HepG2 (cell line): ENCODE data around the gene RBPJ. TPM values are rescaled to one million over a fixed set of nuclear protein-coding genes. Genes with fewer than 3 reads are reported as not detected.

Experiments used
- ATAC-seq: fragments of 200-7000 bp; cut with Tn5 transposase; 3 replicates; pipeline ENCODE4 v1.9.1; 2020; ENCODE audit warnings: mild to moderate bottlenecking, moderate library complexity
- BruUV-seq: library from RNA; stranded (reverse); fragments of 400-500 nt; replicated peaks from 2 replicates; lab custom pipeline; 2021; lab: Mats Ljungman, UMichigan
- CTCF ChIA-PET: fragments of 300-600 bp; formaldehyde crosslinking; extraction: SDS; loops from one replicate; lab custom pipeline; 2021; ENCODE audit warnings: low total read pairs, inconsistent platforms, low intra/inter-chr PET ratio; lab: Yijun Ruan, JAX
- POLR2A ChIA-PET: fragments of 350-600 bp; sonication (Branson Sonifier 250); formaldehyde crosslinking; loops from one replicate; lab custom pipeline; 2020; ENCODE audit warnings: antibody characterized with exemption, inconsistent platforms; lab: Yijun Ruan, JAX
- DNase-seq: peaks from one replicate; pipeline ENCODE4 v3.0.0-alpha.2; 2015; ENCODE audit warnings: low spot score
- FAIRE-seq: peaks from 3 replicates; lab custom pipeline; 2011; peaks lifted over from hg19 to GRCh38; lab: Jason Lieb, UNC
- H2AFZ ChIP-seq: one replicate; pipeline ENCODE4 v1.6.1; 2011; ENCODE audit warnings: low read length, inconsistent platforms
- H3K27ac ChIP-seq: fragments of 300-600 bp; 3 replicates; pipeline ENCODE4 v1.8.0; 2011; ENCODE audit warnings: mixed run types, mild to moderate bottlenecking, mixed read lengths, low read length, inconsistent platforms; ENCODE audit not compliant: insufficient read depth; ENCODE audit errors: extremely low read length
- H3K27me3 ChIP-seq, 2 experiments: fragments of 200-600 bp in 1 of 2; 2 replicates in 1 of 2; 3 replicates in 1 of 2; pipeline versions ENCODE4 v1.6.0 to v1.8.0; 2011; ENCODE audit warnings: low read length in 2 of 2, mild to moderate bottlenecking in 2 of 2, moderate library complexity in 2 of 2, inconsistent platforms in 1 of 2; ENCODE audit not compliant: insufficient read depth in 2 of 2, control insufficient read depth in 1 of 2
- H3K36me3 ChIP-seq, 2 experiments: fragments of 200-600 bp in 1 of 2; replicated peaks in 1 of 2; 2 replicates in 1 of 2; 3 replicates in 1 of 2; pipeline versions ENCODE4 v1.5.1 to v1.8.0; 2011; ENCODE audit warnings: low read length in 2 of 2, inconsistent platforms in 1 of 2; ENCODE audit not compliant: insufficient read depth in 2 of 2, control insufficient read depth in 1 of 2
- H3K4me1 ChIP-seq: 2 replicates; pipeline ENCODE4 v1.5.1; 2012; ENCODE audit warnings: low read length, inconsistent platforms; ENCODE audit not compliant: insufficient read depth
- H3K4me2 ChIP-seq: 2 replicates; pipeline ENCODE4 v1.6.0; 2011; ENCODE audit warnings: low read depth, low read length, inconsistent platforms
- H3K4me3 ChIP-seq, 3 experiments: fragments of 200-600 bp in 1 of 3; sonication (generic), shearing (Covaris generic) in 1 of 3; replicated peaks in 1 of 3; 2 replicates each; pipeline ENCODE4 v1.5.1; 2011 to 2016; ENCODE audit warnings: low read length in 3 of 3, inconsistent platforms in 2 of 3, low read depth in 2 of 3, mild to moderate bottlenecking in 2 of 3, control low read depth in 1 of 3, mixed read lengths in 1 of 3; ENCODE audit not compliant: insufficient read depth in 1 of 3
- H3K79me2 ChIP-seq: one replicate; pipeline ENCODE4 v1.6.1; 2011; ENCODE audit warnings: low read length, inconsistent platforms; ENCODE audit not compliant: insufficient read depth
- H3K9ac ChIP-seq: 2 replicates; pipeline ENCODE4 v1.6.0; 2011; ENCODE audit warnings: mild to moderate bottlenecking, low read depth, low read length, inconsistent platforms; ENCODE audit not compliant: insufficient read depth
- H3K9me3 ChIP-seq: 2 replicates; pipeline ENCODE4 v1.5.1; 2012; ENCODE audit warnings: mild to moderate bottlenecking, low read length
- H4K20me1 ChIP-seq: 2 replicates; pipeline ENCODE4 v1.6.0; 2011; ENCODE audit warnings: inconsistent platforms, mild to moderate bottlenecking, low read length, moderate library complexity; ENCODE audit not compliant: insufficient read depth
- CBX1 ChIP-seq: IDR thresholded peaks from one replicate; pipeline ENCODE4 v1.6.1; 2016; ENCODE audit warnings: antibody characterized with exemption, low read depth
- CBX5 ChIP-seq: sonication (generic); formaldehyde crosslinking; IDR thresholded peaks from 2 replicates; pipeline ENCODE4 v1.4.0; 2020; ENCODE audit warnings: missing genetic modification reagents, borderline replicate concordance
- ERF ChIP-seq: IDR thresholded peaks from 2 replicates; pipeline ENCODE4 v1.6.1; 2018; ENCODE audit warnings: missing biosample characterization, missing genetic modification reagents
- GATAD2A ChIP-seq: IDR thresholded peaks from 2 replicates; pipeline ENCODE4 v1.6.1; 2016
- GLI4 ChIP-seq: sonication (generic); formaldehyde crosslinking; IDR thresholded peaks from 2 replicates; pipeline ENCODE4 v1.5.1; 2020; ENCODE audit warnings: missing genetic modification reagents, mild to moderate bottlenecking, moderate library complexity, borderline replicate concordance
- GTF2F1 ChIP-seq: fragments of 150-350 bp; IDR thresholded peaks from 2 replicates; pipeline ENCODE4 v1.6.1; 2014; ENCODE audit warnings: low read length
- HCFC1 ChIP-seq: fragments of 150-350 bp; IDR thresholded peaks from 2 replicates; pipeline ENCODE4 v1.6.1; 2014; ENCODE audit warnings: low read depth, low read length
- JUND ChIP-seq: sonication (generic); formaldehyde crosslinking; IDR thresholded peaks from 2 replicates; pipeline ENCODE4 v1.8.0; 2022; ENCODE audit warnings: mild to moderate bottlenecking, missing genetic modification reagents
- MAFK ChIP-seq, 2 experiments: IDR thresholded peaks in 1 of 2; conservative IDR thresholded peaks in 1 of 2; 2 replicates each; pipeline ENCODE4 v1.6.1; 2011; ENCODE audit warnings: improper control_type of control experiment in 2 of 2, low read length in 2 of 2
- MIER3 ChIP-seq: IDR thresholded peaks from 2 replicates; pipeline ENCODE4 v1.6.1; 2016; ENCODE audit warnings: missing compliant biosample characterization, borderline replicate concordance
- NKX3-1 ChIP-seq: sonication (generic); formaldehyde crosslinking; IDR thresholded peaks from 2 replicates; pipeline ENCODE4 v1.5.0; 2020; ENCODE audit warnings: missing genetic modification reagents
- RAD51 ChIP-seq: fragments of 450-650 bp; IDR thresholded peaks from 2 replicates; pipeline ENCODE4 v1.6.1; 2016; ENCODE audit warnings: borderline replicate concordance
- ZFP36L2 ChIP-seq: sonication (generic); formaldehyde crosslinking; IDR thresholded peaks from 2 replicates; pipeline ENCODE4 v1.4.0; 2020; ENCODE audit warnings: missing genetic modification reagents
- ZKSCAN1 ChIP-seq: fragments of 150-350 bp; IDR thresholded peaks from 2 replicates; pipeline ENCODE4 v1.6.1; 2014; ENCODE audit warnings: low read length
- ZMAT3 ChIP-seq: sonication (generic); formaldehyde crosslinking; conservative IDR thresholded peaks from 2 replicates; pipeline ENCODE4 v1.7.0; 2021; ENCODE audit warnings: missing genetic modification reagents
- ZNF121 ChIP-seq: sonication (generic); formaldehyde crosslinking; IDR thresholded peaks from 2 replicates; pipeline ENCODE4 v1.5.0; 2020; ENCODE audit warnings: mild to moderate bottlenecking, missing genetic modification reagents
- ZNF264 ChIP-seq: sonication (generic); formaldehyde crosslinking; IDR thresholded peaks from 2 replicates; pipeline ENCODE4 v1.4.0; 2020; ENCODE audit warnings: missing genetic modification reagents
- ZNF275 ChIP-seq: sonication (generic); formaldehyde crosslinking; IDR thresholded peaks from 2 replicates; pipeline ENCODE4 v1.8.0; 2022; ENCODE audit warnings: missing genetic modification reagents, mild to moderate bottlenecking, inconsistent platforms, borderline replicate concordance
- ZNF564 ChIP-seq: sonication (generic); formaldehyde crosslinking; IDR thresholded peaks from 2 replicates; pipeline ENCODE4 v1.8.1; 2023; ENCODE audit warnings: mild to moderate bottlenecking, missing genetic modification reagents
- ZNF652 ChIP-seq: IDR thresholded peaks from 2 replicates; pipeline ENCODE4 v1.6.1; 2016; ENCODE audit warnings: low read depth, borderline replicate concordance
- ZNF790 ChIP-seq: sonication (generic); formaldehyde crosslinking; IDR thresholded peaks from 2 replicates; pipeline ENCODE4 v1.8.0; 2022; ENCODE audit warnings: missing genetic modification reagents, mild to moderate bottlenecking, borderline replicate concordance
- ZNF841 ChIP-seq: sonication (generic); formaldehyde crosslinking; IDR thresholded peaks from 2 replicates; pipeline ENCODE4 v1.8.1; 2023; ENCODE audit warnings: missing genetic modification reagents, borderline replicate concordance
- ZSCAN30 ChIP-seq: sonication (generic); formaldehyde crosslinking; IDR thresholded peaks from 2 replicates; pipeline ENCODE4 v1.5.0; 2020; ENCODE audit warnings: mild to moderate bottlenecking, missing genetic modification reagents
- WGBS: methylation state at CpG from one replicate; pipeline ENCODE4 v1.1.6; 2017; ENCODE audit warnings: low lambda C conversion rate; 5-methylcytosine and 5-hydroxymethylcytosine counted together
- in situ Hi-C: cut with HindIII; loops from 2 replicates; pipeline ENCODE4 v1.10.0; 2017; ENCODE audit warnings: low pct_unique_long_range_greater_than_20kb; ENCODE audit not compliant: extremely low pct_ligation_motif_present
- intact Hi-C: fragments of 100-400 bp; cut with micrococcal nuclease; formaldehyde crosslinking; loops from one replicate; pipeline ENCODE4 v1.10.0; 2022; ENCODE audit not compliant: unreplicated experiment
- polyA plus RNA-seq, 8 experiments: library from polyadenylated mRNA; depleted of rRNA in 3 of 8; stranded (reverse) in 7 of 8; unstranded in 1 of 8; fragments of >200 nt; fragmentation: Illumina TruSeq in 4 of 8; extraction: Trizol in 4 of 8; gene quantifications; 2 replicates each; pipeline versions ENCODE4 v1.2.1 to v1.2.3, GENCODE V29; 2011 to 2016; ENCODE audit warnings: low read depth in 4 of 8, missing spikeins in 1 of 8, mixed read lengths in 1 of 8; ENCODE audit not compliant: insufficient read depth in 1 of 8
- total RNA-seq, 5 experiments: library from RNA; depleted of rRNA; stranded (reverse); fragments of >200 nt; fragmentation: Illumina TruSeq; extraction: Trizol; gene quantifications; 2 replicates each; pipeline ENCODE4 v1.2.3, GENCODE V29; 2016; ENCODE audit warnings: low read depth in 1 of 5

The RBPJ gene
- total and polyA plus RNA-seq, 2 of the 13 experiments (the other 11 are each of a cell fraction or from before 2014, with no cell fraction given): 25.9 to 33.2 TPM

DNA sequence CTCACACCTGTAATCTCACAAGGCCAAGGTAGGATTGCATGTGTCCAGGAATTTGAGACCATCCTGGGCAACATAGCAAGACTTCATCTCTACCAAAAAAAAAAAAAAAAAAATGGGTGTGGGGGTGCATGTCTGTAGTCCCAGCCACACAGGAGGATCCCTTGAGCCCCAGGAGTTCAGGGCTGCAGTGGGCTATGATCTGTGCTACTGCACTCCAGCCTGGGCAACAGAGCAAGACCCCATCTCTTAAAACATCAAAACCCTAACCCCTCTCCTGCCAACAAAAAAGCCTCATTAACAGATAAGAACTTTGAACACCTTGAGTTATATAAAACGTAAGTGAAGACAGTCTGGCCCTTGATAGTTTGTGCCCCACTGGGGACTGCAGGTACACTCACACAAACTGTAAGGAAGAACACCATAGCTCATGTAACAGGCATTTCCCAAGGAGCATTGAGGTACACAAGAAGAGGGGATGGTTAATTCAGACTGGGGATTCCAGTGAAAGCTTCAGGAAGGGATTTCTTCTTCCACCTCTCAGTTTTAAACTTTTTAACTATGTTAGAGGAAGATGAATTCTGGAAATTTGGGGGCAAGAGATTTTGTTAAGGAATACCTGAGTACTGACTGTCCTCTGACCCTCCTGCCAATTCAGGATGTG, 34.7 kb downstream of the RBPJ start:
- Histone ChIP-seq H4K20me1 (peaks cover 52% of the 10 kb centered on the region), H3K27ac (no peak overlapping the region), H3K36me3 (no peaks in the 10 kb centered on the region), H3K27me3 (no peaks in the 10 kb centered on the region)
- no peak for ATAC-seq
- no peak for FAIRE-seq
- POLR2A ChIA-PET: no interaction called here
- BruUV-seq: no TSS peak
- in situ Hi-C loops (no loop called here), intact Hi-C loops (no loop called here)
- no peak for DNase-seq
- TF ChIP-seq HCFC1: no peak
- no peak for TF ChIP-seq ERF (CRISPR knock-in tag)
- no peak for TF ChIP-seq NKX3-1 (CRISPR knock-in tag)
- no peak for TF ChIP-seq ZMAT3 (CRISPR knock-in tag)
- TF ChIP-seq GATAD2A (CRISPR knock-in tag): no peak
- TF ChIP-seq ZNF841 (CRISPR knock-in tag): no peak
- no peak for TF ChIP-seq ZNF264
- TF ChIP-seq ZNF121 (CRISPR knock-in tag): peak; percentile 85
- TF ChIP-seq, all 625 proteins: peak for 1
- Histone ChIP-seq H3K4me3 (no peak overlapping the region), H3K4me2 (no peak overlapping the region), H3K9me3 (no peaks in the 10 kb centered on the region), H3K9ac (no peak overlapping the region), H2AFZ (no peak overlapping the region), H3K79me2 (peaks cover 83% of the 10 kb centered on the region), H3K4me1 (peaks cover 31% of the 10 kb centered on the region)
- CTCF ChIA-PET: no interaction called here
- whole genome bisulfite sequencing: 90% methylated on average over 1 of the region's 1 CpG

- Histone ChIP-seq H3K27me3 (no peaks in the 10 kb centered on the region), H3K79me2 (peaks cover 80% of the 10 kb centered on the region), H4K20me1 (peaks cover 49% of the 10 kb centered on the region), H3K4me3 (no peak overlapping the region), H3K9ac (no peak overlapping the region), H2AFZ (no peak overlapping the region), H3K4me1 (peaks cover 30% of the 10 kb centered on the region), H3K4me2 (no peak overlapping the region), H3K36me3 (no peaks in the 10 kb centered on the region), H3K9me3 (no peaks in the 10 kb centered on the region), H3K27ac (no peak overlapping the region)
- WGBS: 82% methylated on average over 2 of the region's 2 CpGs
- no TSS peak for BruUV-seq
- in situ Hi-C loops: no loop called here
- DNase-seq (no peak), ATAC-seq (peak; percentile 41), FAIRE-seq (no peak)
- intact Hi-C loops: no loop called here
- CTCF ChIA-PET: no interaction called here
- POLR2A ChIA-PET: no interaction called here
- TF ChIP-seq RAD51 (no peak), ZSCAN30 (CRISPR knock-in tag) (no peak), ZNF652 (CRISPR knock-in tag) (no peak), JUND (CRISPR knock-in tag) (no peak), ZNF275 (CRISPR knock-in tag) (no peak), CBX1 (no peak), ZNF564 (no peak), ZKSCAN1 (no peak), MIER3 (CRISPR knock-in tag) (no peak), GLI4 (CRISPR knock-in tag) (no peak), MAFK (conservative IDR thresholded peaks at IDR 0.05 in 1 of 2, IDR thresholded peaks at IDR 0.05 in 1 of 2; ENCODE audit: low read length in 2 of 2) (no peak), ZFP36L2 (CRISPR knock-in tag) (no peak), GTF2F1 (no peak), ZNF790 (CRISPR knock-in tag) (no peak), CBX5 (CRISPR knock-in tag) (no peak)
Measured at GRCh38 chr4:26356081-26356501, 35.3 kb downstream of the RBPJ start.
